LNCaP clone FGC (cell line): Measurements from ENCODE around the gene FBXO47.

Experiments used
- DNase-seq: peaks from one replicate; pipeline ENCODE4 v3.0.0-alpha.2; 2011; ENCODE audit warnings: low read depth
- H3K4me3 ChIP-seq: 2 replicates; pipeline ENCODE4 v1.5.1; 2011; ENCODE audit warnings: mild to moderate bottlenecking, low read depth, low read length, control low read depth
- TF ChIP-seq, protein P1 (sequence below): IDR thresholded peaks from 2 replicates; pipeline ENCODE4 v1.5.1; 2012; ENCODE audit warnings: mild to moderate bottlenecking; ENCODE audit not compliant: control insufficient read depth, insufficient read depth; ENCODE audit errors: extremely low read depth

The FBXO47 gene, protein sequence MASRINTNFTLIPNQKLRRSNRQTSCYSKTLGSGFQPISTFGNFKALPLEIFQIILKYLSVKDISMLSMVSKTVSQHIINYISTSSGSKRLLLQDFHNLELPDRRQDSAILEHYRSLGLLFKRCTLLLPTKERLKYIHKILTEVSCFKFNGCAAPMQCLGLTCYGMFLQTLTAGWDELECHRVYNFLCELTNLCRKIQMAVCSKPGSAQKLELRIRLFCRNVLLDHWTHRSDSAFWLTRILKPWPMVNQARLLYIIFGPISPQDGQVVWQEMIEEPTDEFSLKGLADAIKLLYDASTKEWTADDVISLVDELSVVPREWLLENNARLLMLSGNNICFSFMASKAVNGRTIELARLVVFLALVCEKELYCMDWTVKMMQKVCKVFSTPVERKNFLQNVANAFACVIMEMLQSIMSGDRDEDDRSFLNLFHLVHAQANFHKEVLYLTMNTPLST

DNA sequence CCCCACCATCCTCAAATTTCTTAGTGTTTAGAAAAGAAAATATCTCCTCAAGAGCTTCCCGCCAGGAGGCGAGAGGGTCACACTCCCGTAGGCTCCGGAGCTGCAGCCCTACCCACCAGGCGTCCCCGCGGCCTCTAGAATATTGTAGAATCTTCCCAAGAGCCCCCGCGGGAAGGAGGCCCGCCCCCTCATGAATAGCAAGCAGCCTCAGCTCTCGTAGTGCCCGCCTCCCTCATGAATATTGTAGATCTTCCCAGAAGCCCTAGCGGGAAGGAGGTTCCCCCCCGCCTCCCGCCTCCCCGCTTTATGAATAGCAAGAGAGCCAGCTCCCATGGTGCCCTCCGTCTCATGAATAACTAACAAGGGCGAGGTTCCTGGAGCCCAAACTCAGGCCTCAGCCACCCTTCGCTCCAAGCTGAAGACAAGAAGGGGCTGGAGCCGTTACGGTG, at the start of gene FBXO47:
Gene FBXO47, minus strand, starts transcription at position 114 of the 449 bp plus-strand sequence. CDS start 4,378 bp downstream, outside the sequence.
- DNase-seq = no peak
- H3K4me3 ChIP-seq = no peak within 1 kb of the TSS
- TF ChIP-seq, protein P1, sequence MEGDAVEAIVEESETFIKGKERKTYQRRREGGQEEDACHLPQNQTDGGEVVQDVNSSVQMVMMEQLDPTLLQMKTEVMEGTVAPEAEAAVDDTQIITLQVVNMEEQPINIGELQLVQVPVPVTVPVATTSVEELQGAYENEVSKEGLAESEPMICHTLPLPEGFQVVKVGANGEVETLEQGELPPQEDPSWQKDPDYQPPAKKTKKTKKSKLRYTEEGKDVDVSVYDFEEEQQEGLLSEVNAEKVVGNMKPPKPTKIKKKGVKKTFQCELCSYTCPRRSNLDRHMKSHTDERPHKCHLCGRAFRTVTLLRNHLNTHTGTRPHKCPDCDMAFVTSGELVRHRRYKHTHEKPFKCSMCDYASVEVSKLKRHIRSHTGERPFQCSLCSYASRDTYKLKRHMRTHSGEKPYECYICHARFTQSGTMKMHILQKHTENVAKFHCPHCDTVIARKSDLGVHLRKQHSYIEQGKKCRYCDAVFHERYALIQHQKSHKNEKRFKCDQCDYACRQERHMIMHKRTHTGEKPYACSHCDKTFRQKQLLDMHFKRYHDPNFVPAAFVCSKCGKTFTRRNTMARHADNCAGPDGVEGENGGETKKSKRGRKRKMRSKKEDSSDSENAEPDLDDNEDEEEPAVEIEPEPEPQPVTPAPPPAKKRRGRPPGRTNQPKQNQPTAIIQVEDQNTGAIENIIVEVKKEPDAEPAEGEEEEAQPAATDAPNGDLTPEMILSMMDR = no peak

DNA sequence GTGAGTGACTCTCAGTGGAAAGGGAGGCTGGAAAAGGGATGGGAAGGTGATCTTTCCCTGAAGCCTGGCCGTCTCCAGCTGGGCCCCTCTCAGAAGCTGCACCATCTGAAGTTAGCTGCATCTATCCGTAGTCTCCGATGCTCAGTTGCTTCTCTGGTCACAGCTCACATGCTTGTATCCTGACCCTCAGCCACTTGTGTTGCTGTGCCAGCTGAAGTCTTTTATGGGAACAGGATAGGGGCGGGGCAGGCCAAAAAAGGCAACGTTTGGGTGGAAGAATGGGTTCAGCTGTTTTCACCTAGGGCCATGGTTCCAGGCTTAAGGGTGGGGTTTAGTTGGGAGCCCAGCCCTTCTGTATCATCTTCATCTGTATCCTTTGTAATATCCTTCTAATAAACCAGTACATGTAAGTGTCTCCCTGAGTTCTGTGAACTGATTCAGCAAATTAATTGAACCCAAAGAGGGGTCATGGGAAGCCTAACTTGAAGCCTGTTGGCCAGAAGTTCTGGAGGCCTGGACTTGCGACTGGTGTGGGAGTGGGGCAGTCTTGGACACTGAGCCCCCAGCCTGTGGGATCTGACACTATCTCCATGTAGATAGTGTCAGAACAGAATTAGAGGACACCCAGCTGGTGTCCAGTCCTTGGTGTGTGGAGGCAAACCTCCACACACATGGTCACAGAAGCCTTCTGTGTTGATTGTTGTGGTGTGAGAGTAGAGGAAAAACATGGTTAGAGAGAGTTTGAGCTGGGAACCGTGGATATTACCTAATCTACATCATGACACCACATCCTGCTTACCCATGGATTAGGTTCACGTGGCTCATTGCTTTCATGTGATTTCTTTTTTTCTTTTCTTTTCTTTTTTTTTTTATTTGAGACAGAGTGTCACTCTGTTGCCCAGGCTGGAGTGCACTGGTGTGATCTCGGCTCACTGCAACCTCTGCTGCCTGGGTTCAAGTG, 49.3 kb upstream of the FBXO47 start:
- H3K4me3 ChIP-seq = no peak overlapping the region
- TF ChIP-seq, protein P1 = no peak

DNA sequence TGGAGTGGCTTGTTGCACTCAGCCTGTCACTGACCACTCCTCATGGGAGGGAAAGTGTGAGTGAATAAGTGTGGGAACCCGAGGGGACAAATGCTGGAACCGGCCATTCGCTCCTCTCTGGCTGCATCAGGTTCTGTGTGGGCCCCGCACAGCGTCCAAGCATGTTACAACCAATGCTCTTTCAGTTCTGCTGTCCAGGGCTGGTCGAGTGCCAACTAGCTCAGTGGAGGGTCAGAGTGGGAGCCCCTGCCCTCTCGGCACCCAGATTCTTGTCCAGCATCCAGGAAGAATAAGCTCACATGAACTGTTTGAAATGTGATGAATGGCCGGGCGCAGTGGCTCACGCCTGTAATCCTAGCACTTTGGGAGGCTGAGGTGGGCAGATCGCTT, 48.3 kb upstream of the FBXO47 start:
- TF ChIP-seq, protein P1 = no peak
- no peak for DNase-seq

More for the DNA sequence above, 49.3 kb upstream of the FBXO47 start:
- DNase-seq = no peak

DNA sequence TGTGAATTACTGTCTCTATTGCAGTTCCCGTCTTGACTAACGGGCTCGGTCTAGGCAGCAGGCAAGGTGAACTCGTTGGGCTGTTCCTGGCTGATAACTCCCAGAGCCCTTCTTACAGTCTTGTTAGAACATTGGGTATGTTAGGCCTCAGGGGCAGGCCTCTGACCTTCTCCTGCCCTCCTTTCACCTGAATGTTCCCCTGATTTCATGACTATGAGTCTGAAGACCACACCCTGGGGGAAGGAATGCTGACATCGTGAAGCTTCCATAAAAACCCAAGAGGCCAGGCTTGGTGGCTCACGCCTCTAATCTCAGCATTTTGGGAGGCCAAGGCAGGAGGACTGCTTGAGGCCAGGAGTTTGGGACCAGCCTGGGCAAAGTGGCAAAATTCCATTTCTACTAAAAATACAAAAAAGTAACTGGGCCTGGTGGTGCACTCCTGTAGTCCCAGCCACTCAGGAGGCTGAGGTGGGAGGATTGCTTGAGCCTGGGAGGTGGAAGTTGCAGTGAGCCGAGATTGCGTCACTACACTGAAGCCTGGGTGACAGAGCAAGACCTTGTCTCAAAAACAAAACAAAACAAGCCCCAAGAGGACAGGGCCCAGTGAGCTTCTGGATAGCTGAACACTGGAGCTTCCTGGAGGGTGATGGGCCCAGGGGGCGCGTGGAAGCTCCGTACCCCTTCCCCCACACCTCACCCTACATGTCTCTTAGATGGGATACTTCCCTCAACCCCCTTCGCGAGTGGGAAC, 47.8 kb upstream of the FBXO47 start:
- TF ChIP-seq, protein P1 = no peak
- no peak for DNase-seq
- no peak overlapping the region for H3K4me3 ChIP-seq

More for the DNA sequence above, 48.3 kb upstream of the FBXO47 start:
- no peak overlapping the region for H3K4me3 ChIP-seq

DNA sequence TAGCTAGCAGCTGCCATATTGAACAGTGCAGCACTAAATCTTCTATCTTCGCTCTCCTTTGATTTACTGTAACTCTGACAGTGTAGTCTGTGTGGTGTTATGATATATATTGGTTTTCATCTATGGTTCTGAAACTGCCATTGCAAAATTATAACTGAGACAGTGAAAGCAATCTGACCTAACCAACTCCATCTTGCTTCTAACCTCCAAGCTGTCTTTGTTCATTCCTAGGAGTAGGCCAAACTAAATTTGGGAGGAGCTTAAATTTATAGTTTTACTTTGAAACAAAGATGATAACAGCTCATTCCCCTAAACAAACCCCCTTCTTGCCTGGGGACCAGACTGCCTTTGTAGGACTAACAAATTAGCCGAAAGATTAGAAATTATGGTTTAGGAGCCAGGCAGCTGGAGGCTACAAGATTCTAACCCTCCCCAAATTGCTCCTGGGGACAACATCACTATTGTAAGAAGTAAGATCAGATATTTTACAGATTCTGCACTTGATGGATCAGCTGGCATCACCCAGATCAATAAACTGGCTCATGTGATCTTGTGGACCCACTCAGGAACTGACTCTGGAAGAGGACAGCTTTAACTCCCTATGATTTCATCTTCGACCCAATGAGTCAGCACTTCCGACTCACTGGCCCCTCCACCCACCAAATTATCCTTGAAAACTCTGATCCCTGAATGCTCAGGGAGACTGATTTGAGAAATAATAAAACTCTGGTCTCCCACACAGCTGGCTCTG, 47.0 kb upstream of the FBXO47 start:
- H3K4me3 ChIP-seq = no peak overlapping the region
- TF ChIP-seq, protein P1 = no peak
- no peak for DNase-seq
